Naive thymus-derived CD4-positive, alpha-beta T cell (primary cell): ENCODE results near the gene UCHL5. TPM values are rescaled to one million over a fixed set of nuclear protein-coding genes. Genes with fewer than 3 reads are reported as not detected.
A peak's percentile ranks its signal among the peaks of the same experiment; 100 is the strongest.

Experiments used
- ATAC-seq: fragments of 150-1000 bp; cut with Tn5 transposase; 2 replicates; pipeline ENCODE4 v1.10.0; 2021; ENCODE audit warnings: mild to moderate bottlenecking, moderate library complexity
- CTCF ChIA-PET: fragments of 350-600 bp; sonication (Branson Sonifier 250); formaldehyde crosslinking; loops from one replicate; lab custom pipeline; 2021; ENCODE audit warnings: antibody characterized with exemption; lab: Charles Lee
- POLR2A ChIA-PET: fragments of 350-600 bp; sonication (Branson Sonifier 250); formaldehyde crosslinking; loops from one replicate; lab custom pipeline; 2021; ENCODE audit warnings: antibody characterized with exemption, inconsistent platforms; lab: Charles Lee
- DNase-seq, 9 donors: peaks; one replicate each; pipeline versions ENCODE4 v3.0.0 to v3.0.0-alpha.2; 2020 to 2022; ENCODE audit warnings: mixed read lengths in 1 of 9
- H3K27ac ChIP-seq: one replicate; pipeline ENCODE4 v1.7.0; 2013; ENCODE audit warnings: mild to moderate bottlenecking, low read depth, low read length, moderate library complexity
- H3K27me3 ChIP-seq, 2 donors: one replicate each; pipeline ENCODE4 v1.7.0; 2013; ENCODE audit warnings: low read length in 2 of 2, mild to moderate bottlenecking in 2 of 2, moderate library complexity in 2 of 2; ENCODE audit not compliant: control insufficient read depth in 2 of 2, insufficient read depth in 2 of 2
- H3K36me3 ChIP-seq, 3 experiments: 1 replicate in 2 of 3; 2 replicates in 1 of 3; pipeline ENCODE4 v1.7.0; 2013; ENCODE audit warnings: low read length in 3 of 3, mild to moderate bottlenecking in 3 of 3, moderate library complexity in 1 of 3; ENCODE audit not compliant: insufficient read depth in 3 of 3, control insufficient read depth in 2 of 3
- H3K4me1 ChIP-seq, 2 donors: one replicate each; pipeline ENCODE4 v1.7.0; 2013; ENCODE audit warnings: low read length in 2 of 2, mild to moderate bottlenecking in 2 of 2, moderate library complexity in 1 of 2; ENCODE audit not compliant: control insufficient read depth in 2 of 2, insufficient read depth in 2 of 2
- H3K4me3 ChIP-seq: 2 replicates; pipeline ENCODE4 v1.7.0; 2013; ENCODE audit warnings: mild to moderate bottlenecking, low read length
- H3K9me3 ChIP-seq, 3 experiments: 1 replicate in 2 of 3; 2 replicates in 1 of 3; pipeline ENCODE4 v1.7.0; 2013; ENCODE audit warnings: low read length in 3 of 3; ENCODE audit not compliant: control insufficient read depth in 2 of 3
- H3K27ac Mint-ChIP-seq, 9 donors: one replicate each; pipeline ENCODE4 v1.8.0; 2020 to 2022; ENCODE audit warnings: mixed read lengths in 9 of 9, mild to moderate bottlenecking in 8 of 9, moderate library complexity in 5 of 9, inconsistent platforms in 2 of 9
- H3K27me3 Mint-ChIP-seq, 5 donors: one replicate each; pipeline ENCODE4 v1.8.0; 2021 to 2022; ENCODE audit warnings: mixed read lengths in 5 of 5, mild to moderate bottlenecking in 1 of 5
- H3K36me3 Mint-ChIP-seq, 5 donors: one replicate each; pipeline ENCODE4 v1.8.0; 2020 to 2022; ENCODE audit warnings: mixed read lengths in 5 of 5, mild to moderate bottlenecking in 3 of 5, inconsistent platforms in 1 of 5
- H3K4me1 Mint-ChIP-seq, 7 donors: one replicate each; pipeline ENCODE4 v1.8.0; 2020 to 2022; ENCODE audit warnings: mixed read lengths in 7 of 7, mild to moderate bottlenecking in 3 of 7, inconsistent platforms in 1 of 7
- H3K4me3 Mint-ChIP-seq, 10 donors: one replicate each; pipeline ENCODE4 v1.8.0; 2020 to 2022; ENCODE audit warnings: mild to moderate bottlenecking in 10 of 10, mixed read lengths in 10 of 10, moderate library complexity in 6 of 10, inconsistent platforms in 2 of 10
- H3K9me3 Mint-ChIP-seq, 11 donors: one replicate each; pipeline ENCODE4 v1.8.0; 2020 to 2022; ENCODE audit warnings: mixed read lengths in 11 of 11, mild to moderate bottlenecking in 4 of 11, inconsistent platforms in 1 of 11, moderate library complexity in 1 of 11
- intact Hi-C, 2 donors: fragments of 100-400 bp; cut with micrococcal nuclease; formaldehyde crosslinking; loops; one replicate each; pipeline ENCODE4 v1.15.1; 2023
- polyA plus RNA-seq, 2 donors: library from polyadenylated mRNA; unstranded; fragments of 300-500 nt; fragmentation: Illumina TruSeq; gene quantifications; one replicate each; pipeline ENCODE4 v1.2.3, GENCODE V29; 2021
- total RNA-seq, 6 experiments: library from RNA in 5 of 6; stranded (reverse) in 5 of 6; gene quantifications; 1 replicate in 5 of 6; 2 replicates in 1 of 6; pipeline ENCODE4 v1.2.3 and lab custom pipeline; 2021 to 2026

UCHL5 gene
- total and polyA plus RNA-seq, 7 experiments from 2014 or later = 20.2 to 58.2 (median 37.4) TPM

- Histone ChIP-seq H3K4me3 (no peak overlapping the region), H3K27me3 (no peaks in the 10 kb centered on the region), H3K9me3 (no peaks in the 10 kb centered on the region), H3K27ac (no peak overlapping the region), H3K36me3 (no peaks in the 10 kb centered on the region), H3K4me1 (no peaks in the 10 kb centered on the region)
- intact Hi-C loops = no loop called here
- DNase-seq = no peak
- Mint-ChIP-seq H3K4me3 (no peak overlapping the region), H3K27ac (no peak overlapping the region), H3K36me3 (peaks cover 0 to 8% (median 0%) of the 10 kb centered on the region in 5 donors), H3K9me3 (no peaks in the 10 kb centered on the region), H3K27me3 (no peaks in the 10 kb centered on the region), H3K4me1 (peaks cover 0 to under 1% (median 0%) of the 10 kb centered on the region in 7 donors)
- ChIA-PET POLR2A (no interaction called here), CTCF (no interaction called here)
- no peak for ATAC-seq
These were observed 86.0 kb downstream of the UCHL5 start for GRCh38 chr1:192973202-192973601.

DNA sequence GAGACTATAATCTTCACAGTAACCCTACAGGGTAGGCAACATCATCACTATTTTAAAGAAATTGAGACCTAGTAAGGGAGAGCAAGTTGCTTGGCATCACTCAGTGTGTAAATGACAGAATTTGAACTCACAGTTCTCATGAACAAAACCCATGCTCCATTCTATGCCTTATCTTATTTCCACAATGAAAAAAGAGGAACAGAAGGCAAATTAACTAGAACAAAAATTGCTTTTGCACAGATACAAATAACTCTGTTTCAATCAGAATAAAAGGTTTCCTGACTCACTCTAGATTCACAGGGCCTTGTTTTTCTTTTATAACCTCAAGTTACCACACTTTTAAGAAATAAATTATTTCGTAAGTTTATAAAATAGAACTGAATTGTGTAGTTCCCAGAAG is 90.1 kb downstream of the UCHL5 start:
- DNase-seq (no peak), ATAC-seq (no peak)
- Mint-ChIP-seq H3K4me1 (no peaks in the 10 kb centered on the region), H3K27ac (no peak overlapping the region), H3K9me3 (peaks cover 0 to 1% (median 0%) of the 10 kb centered on the region in 11 donors), H3K36me3 (peaks cover 0 to 6% (median 2%) of the 10 kb centered on the region in 5 donors), H3K27me3 (no peaks in the 10 kb centered on the region), H3K4me3 (no peak overlapping the region)
- Histone ChIP-seq H3K27ac (no peak overlapping the region), H3K4me1 (no peaks in the 10 kb centered on the region), H3K9me3 (no peaks in the 10 kb centered on the region), H3K36me3 (no peaks in the 10 kb centered on the region), H3K4me3 (no peak overlapping the region), H3K27me3 (no peaks in the 10 kb centered on the region)
- POLR2A ChIA-PET = no interaction called here
- CTCF ChIA-PET = no interaction called here
- intact Hi-C loops = no loop called here

DNA sequence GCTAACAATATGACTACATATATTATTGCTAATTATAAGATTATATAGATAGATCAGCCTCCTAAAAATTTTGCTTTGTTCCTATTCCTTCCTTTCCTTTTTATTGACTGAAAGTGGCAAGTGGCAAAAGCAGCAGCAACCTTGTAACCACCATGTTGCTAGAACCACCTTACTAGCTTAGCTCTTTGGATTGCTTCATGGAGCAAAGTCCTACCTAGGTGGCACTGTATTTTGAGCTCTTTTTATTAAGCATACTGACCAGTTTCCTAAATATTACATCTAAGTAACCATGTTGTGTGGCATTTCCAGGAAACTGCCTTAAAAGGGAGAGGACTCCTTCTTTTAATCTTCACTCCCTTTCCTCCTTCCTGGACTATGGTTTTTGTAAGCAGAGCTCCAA is 90.8 kb downstream of the UCHL5 start:
- Histone ChIP-seq H3K4me1 (no peaks in the 10 kb centered on the region), H3K27me3 (no peaks in the 10 kb centered on the region), H3K27ac (no peak overlapping the region), H3K36me3 (no peaks in the 10 kb centered on the region), H3K4me3 (no peak overlapping the region), H3K9me3 (no peaks in the 10 kb centered on the region)
- Mint-ChIP-seq H3K27ac (no peak overlapping the region), H3K27me3 (no peaks in the 10 kb centered on the region), H3K9me3 (peaks cover 0 to 3% (median 0%) of the 10 kb centered on the region in 11 donors), H3K4me1 (no peaks in the 10 kb centered on the region), H3K4me3 (no peak overlapping the region), H3K36me3 (peaks cover 0 to 8% (median 4%) of the 10 kb centered on the region in 5 donors)
- DNase-seq (no peak), ATAC-seq (no peak)
- intact Hi-C loops = no loop called here
- CTCF ChIA-PET = interaction anchor here (0.6 kb wide), 1 partner anchor 312 kb away, joined by 8 read pairs; no protein-coding TSS in a partner anchor
- POLR2A ChIA-PET = no interaction called here

GRCh38 chr1:192967901-192968300 is 91.3 kb downstream of the UCHL5 start:
- no peak for ATAC-seq
- no peak overlapping the region for H3K4me3 Mint-ChIP-seq
- H3K36me3 Mint-ChIP-seq = peaks cover 0 to 8% (median 4%) of the 10 kb centered on the region in 5 donors
- H3K27me3 ChIP-seq = no peaks in the 10 kb centered on the region
- H3K4me1 ChIP-seq = no peaks in the 10 kb centered on the region
- DNase-seq = no peak
- ChIA-PET POLR2A (no interaction called here), CTCF (interaction anchor here (0.6 kb wide), 1 partner anchor 312 kb away, joined by 8 read pairs; no protein-coding TSS in a partner anchor)
- H3K9me3 ChIP-seq = no peaks in the 10 kb centered on the region
- peaks cover 0 to 2% (median 0%) of the 10 kb centered on the region in 7 donors for H3K4me1 Mint-ChIP-seq
- H3K9me3 Mint-ChIP-seq = peaks cover 0 to 3% (median 0%) of the 10 kb centered on the region in 11 donors
- H3K36me3 ChIP-seq = no peaks in the 10 kb centered on the region
- no peak overlapping the region for H3K27ac ChIP-seq
- H3K27me3 Mint-ChIP-seq = no peaks in the 10 kb centered on the region
- no peak overlapping the region for H3K4me3 ChIP-seq
- intact Hi-C loops = no loop called here
- no peak overlapping the region for H3K27ac Mint-ChIP-seq

DNA sequence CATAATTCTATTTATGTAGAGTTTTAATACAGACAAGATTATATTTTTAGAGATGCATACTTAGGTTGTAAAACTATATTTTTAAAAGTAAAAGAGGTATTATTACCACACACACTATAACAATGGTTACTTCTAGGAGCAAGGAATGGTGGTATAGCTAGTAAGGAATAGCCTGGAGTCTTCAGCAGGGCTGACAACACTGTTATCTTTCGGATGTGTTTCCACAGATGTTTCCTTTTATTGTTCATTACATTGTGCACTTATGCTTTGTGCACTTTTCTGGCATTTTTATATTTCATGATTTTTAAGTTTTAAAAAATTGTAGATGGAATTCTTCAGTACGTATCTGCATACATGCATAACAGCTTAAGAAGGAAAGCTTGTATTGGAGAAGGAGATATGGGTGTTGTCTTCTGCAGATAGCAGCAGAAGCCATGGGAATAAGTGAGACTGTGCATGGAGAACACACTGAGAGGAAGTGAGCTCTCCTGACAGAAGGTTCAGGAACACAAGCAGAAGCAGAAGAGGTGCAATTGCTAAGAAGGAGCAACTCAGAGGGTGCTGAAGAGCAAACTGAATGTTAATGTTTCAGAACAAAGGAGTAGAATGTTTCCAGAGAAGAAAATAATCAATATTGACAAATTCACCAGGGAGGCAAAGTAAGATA is 91.8 kb downstream of the UCHL5 start:
- H3K27me3 ChIP-seq = no peaks in the 10 kb centered on the region
- H3K36me3 ChIP-seq = no peaks in the 10 kb centered on the region
- Mint-ChIP-seq H3K4me3 (no peak overlapping the region), H3K36me3 (peaks cover 0 to 8% (median 4%) of the 10 kb centered on the region in 5 donors), H3K9me3 (peaks cover 0 to 3% (median 0%) of the 10 kb centered on the region in 11 donors), H3K4me1 (peaks cover 0 to 5% (median 0%) of the 10 kb centered on the region in 7 donors), H3K27me3 (no peaks in the 10 kb centered on the region), H3K27ac (peak overlapping the region in 1 of 9 donors; percentile 32)
- no peaks in the 10 kb centered on the region for H3K4me1 ChIP-seq
- intact Hi-C loops = no loop called here
- POLR2A ChIA-PET = no interaction called here
- ATAC-seq (no peak), DNase-seq (no peak)
- H3K27ac ChIP-seq = no peak overlapping the region
- H3K9me3 ChIP-seq = no peaks in the 10 kb centered on the region
- H3K4me3 ChIP-seq = no peak overlapping the region
- CTCF ChIA-PET = no interaction called here

- DNase-seq (no peak), ATAC-seq (no peak)
- Mint-ChIP-seq H3K4me3 (no peak overlapping the region), H3K27me3 (no peaks in the 10 kb centered on the region), H3K4me1 (peaks cover 0 to 5% (median 0%) of the 10 kb centered on the region in 7 donors), H3K9me3 (peaks cover 0 to 3% (median 0%) of the 10 kb centered on the region in 11 donors), H3K27ac (no peak overlapping the region), H3K36me3 (peaks cover 0 to 8% (median 4%) of the 10 kb centered on the region in 5 donors)
- Histone ChIP-seq H3K27ac (no peak overlapping the region), H3K4me1 (no peaks in the 10 kb centered on the region), H3K36me3 (no peaks in the 10 kb centered on the region), H3K4me3 (no peak overlapping the region), H3K9me3 (no peaks in the 10 kb centered on the region), H3K27me3 (no peaks in the 10 kb centered on the region)
- ChIA-PET POLR2A (no interaction called here), CTCF (interaction anchor here (0.6 kb wide), 1 partner anchor 218 kb away, joined by 4 read pairs; no protein-coding TSS in a partner anchor)
- intact Hi-C loops = no loop called here
These were observed 93.1 kb downstream of the UCHL5 start for GRCh38 chr1:192966073-192966472.

- no peaks in the 10 kb centered on the region for H3K4me1 ChIP-seq
- peaks cover 0 to 5% (median 0%) of the 10 kb centered on the region in 7 donors for H3K4me1 Mint-ChIP-seq
- no peaks in the 10 kb centered on the region for H3K27me3 ChIP-seq
- H3K9me3 Mint-ChIP-seq = peaks cover 0 to 3% (median 0%) of the 10 kb centered on the region in 11 donors
- no peaks in the 10 kb centered on the region for H3K9me3 ChIP-seq
- CTCF ChIA-PET = no interaction called here
- POLR2A ChIA-PET = no interaction called here
- DNase-seq (no peak), ATAC-seq (no peak)
- intact Hi-C loops = no loop called here
- H3K27me3 Mint-ChIP-seq = no peaks in the 10 kb centered on the region
- no peak overlapping the region for H3K27ac ChIP-seq
- no peaks in the 10 kb centered on the region for H3K36me3 ChIP-seq
- H3K27ac Mint-ChIP-seq = no peak overlapping the region
- no peak overlapping the region for H3K4me3 ChIP-seq
- peaks cover 0 to 8% (median 4%) of the 10 kb centered on the region in 5 donors for H3K36me3 Mint-ChIP-seq
- H3K4me3 Mint-ChIP-seq = no peak overlapping the region
These were observed 96.3 kb downstream of the UCHL5 start for GRCh38 chr1:192962901-192963300.
